Ishikawa (cell line): Measurements from ENCODE around the gene CAPZA1.

Experiments used
- EP300 ChIP-seq: IDR thresholded peaks from 2 replicates; pipeline ENCODE4 v1.6.1; 2012; ENCODE audit warnings: borderline replicate concordance
- FOXM1 ChIP-seq: IDR thresholded peaks from 2 replicates; pipeline ENCODE4 v1.6.1; 2012; ENCODE audit warnings: low read depth, borderline replicate concordance
- NFIC ChIP-seq: IDR thresholded peaks from 2 replicates; pipeline ENCODE4 v1.6.1; 2012
- RAD21 ChIP-seq: IDR thresholded peaks from 2 replicates; pipeline ENCODE4 v1.6.1; 2012; ENCODE audit warnings: low read depth
- TEAD4 ChIP-seq: IDR thresholded peaks from 2 replicates; pipeline ENCODE4 v1.6.1; 2012
- YY1 ChIP-seq: IDR thresholded peaks from 2 replicates; pipeline ENCODE4 v1.6.1; 2012; ENCODE audit warnings: low read depth
- ZBTB7A ChIP-seq: IDR thresholded peaks from 2 replicates; pipeline ENCODE4 v1.6.1; 2012; ENCODE audit warnings: low read depth
- TF ChIP-seq, protein P1 (sequence below): IDR thresholded peaks from 2 replicates; pipeline ENCODE4 v1.6.1; 2012
- TF ChIP-seq, protein P2 (sequence below): IDR thresholded peaks from 2 replicates; pipeline ENCODE4 v1.6.1; 2012

DNA sequence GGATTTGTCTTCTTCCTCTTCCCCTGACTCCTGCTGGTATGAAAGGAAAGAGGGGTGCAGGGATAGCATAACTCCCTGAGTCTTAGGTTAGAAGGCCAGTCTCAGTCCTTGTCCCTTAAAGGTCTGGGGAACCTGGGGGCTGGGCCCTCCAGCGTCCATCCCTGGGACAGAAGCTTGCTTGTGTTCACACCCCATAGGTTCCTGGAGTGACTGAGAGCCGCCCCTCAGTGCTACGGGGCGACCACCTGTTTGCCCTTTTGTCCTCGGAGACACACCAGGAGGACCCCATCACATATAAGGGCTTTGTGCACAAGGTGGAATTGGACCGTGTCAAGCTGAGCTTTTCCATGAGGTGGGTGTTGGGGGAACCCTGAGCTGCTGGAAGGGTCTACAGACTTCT, 74.2 kb downstream of the CAPZA1 start:
- TF ChIP-seq YY1 (no peak), RAD21 (no peak), ZBTB7A (no peak), TEAD4 (no peak), EP300 (no peak), NFIC (no peak), FOXM1 (no peak)
- TF ChIP-seq, protein P1, sequence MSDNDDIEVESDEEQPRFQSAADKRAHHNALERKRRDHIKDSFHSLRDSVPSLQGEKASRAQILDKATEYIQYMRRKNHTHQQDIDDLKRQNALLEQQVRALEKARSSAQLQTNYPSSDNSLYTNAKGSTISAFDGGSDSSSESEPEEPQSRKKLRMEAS, result no peak
- TF ChIP-seq, protein P2, sequence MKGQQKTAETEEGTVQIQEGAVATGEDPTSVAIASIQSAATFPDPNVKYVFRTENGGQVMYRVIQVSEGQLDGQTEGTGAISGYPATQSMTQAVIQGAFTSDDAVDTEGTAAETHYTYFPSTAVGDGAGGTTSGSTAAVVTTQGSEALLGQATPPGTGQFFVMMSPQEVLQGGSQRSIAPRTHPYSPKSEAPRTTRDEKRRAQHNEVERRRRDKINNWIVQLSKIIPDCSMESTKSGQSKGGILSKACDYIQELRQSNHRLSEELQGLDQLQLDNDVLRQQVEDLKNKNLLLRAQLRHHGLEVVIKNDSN, result no peak
